B cell (primary cell): ENCODE data around the gene CORO2B. TPM values are rescaled to one million over a fixed set of nuclear protein-coding genes. Genes with fewer than 3 reads are reported as not detected.

Experiments
- ATAC-seq: fragments of 200-7000 bp; cut with Tn5 transposase; one replicate; pipeline ENCODE4 v1.10.0; 2021; ENCODE audit warnings: low read depth, mild to moderate bottlenecking, moderate number of reproducible peaks, moderate library complexity
- CTCF ChIA-PET: fragments of 350-600 bp; sonication (Branson Sonifier 250); formaldehyde crosslinking; loops from one replicate; lab custom pipeline; 2021; ENCODE audit warnings: antibody characterized with exemption, inconsistent platforms; lab: Charles Lee
- POLR2A ChIA-PET: fragments of 350-600 bp; sonication (Branson Sonifier 250); formaldehyde crosslinking; loops from one replicate; lab custom pipeline; 2021; ENCODE audit warnings: antibody characterized with exemption; lab: Charles Lee
- DNase-seq: peaks from one replicate; pipeline ENCODE4 v3.0.0; 2013
- H2AFZ ChIP-seq: 2 replicates; pipeline ENCODE4 v1.6.1; 2012; ENCODE audit warnings: mild to moderate bottlenecking, low read depth, low read length; ENCODE audit not compliant: insufficient read depth, poor library complexity, severe bottlenecking
- H3K27ac ChIP-seq, 2 donors: 1 replicate in 1 of 2; 2 replicates in 1 of 2; pipeline ENCODE4 v1.5.1; 2012 to 2013; ENCODE audit warnings: low read length in 2 of 2, mild to moderate bottlenecking in 2 of 2, moderate library complexity in 1 of 2
- H3K27me3 ChIP-seq, 4 experiments: fragments of 200-600 bp in 1 of 4; sonication (generic) in 1 of 4; replicated peaks in 1 of 4; 1 replicate in 2 of 4; 2 replicates in 2 of 4; pipeline versions ENCODE4 v1.6.1 to v1.7.0; 2013 to 2016; ENCODE audit warnings: low read length in 3 of 4, mild to moderate bottlenecking in 2 of 4, mixed read lengths in 1 of 4, moderate library complexity in 1 of 4; ENCODE audit not compliant: insufficient read depth in 4 of 4, control insufficient read depth in 3 of 4; ENCODE audit errors: control extremely low read depth in 1 of 4
- H3K36me3 ChIP-seq, 2 experiments: replicated peaks in 1 of 2; 1 replicate in 1 of 2; 2 replicates in 1 of 2; pipeline versions ENCODE4 v1.6.1 to v1.7.1; 2013; ENCODE audit warnings: low read length in 1 of 2; ENCODE audit not compliant: insufficient read depth in 2 of 2, control insufficient read depth in 1 of 2; ENCODE audit errors: control extremely low read depth in 1 of 2, extremely low read depth in 1 of 2
- H3K4me1 ChIP-seq, 2 donors: fragments of 200-600 bp in 1 of 2; sonication (generic) in 1 of 2; 1 replicate in 1 of 2; 2 replicates in 1 of 2; pipeline versions ENCODE4 v1.5.1 to v1.6.1; 2013 to 2017; ENCODE audit warnings: low read length in 2 of 2; ENCODE audit not compliant: control insufficient read depth in 2 of 2, insufficient read depth in 2 of 2
- H3K4me2 ChIP-seq: replicated peaks from 2 replicates; pipeline ENCODE3; 2012; ENCODE audit warnings: mild to moderate bottlenecking, low read depth, low read length; ENCODE audit not compliant: poor library complexity, severe bottlenecking
- H3K4me3 ChIP-seq, 5 experiments: fragments of 200-600 bp in 1 of 5; sonication (generic) in 1 of 5; 1 replicate in 3 of 5; 2 replicates in 2 of 5; pipeline versions ENCODE4 v1.5.1 to v1.7.0; 2011 to 2016; ENCODE audit warnings: low read length in 4 of 5, mild to moderate bottlenecking in 4 of 5, low read depth in 2 of 5, control low read depth in 1 of 5, moderate library complexity in 1 of 5; ENCODE audit not compliant: insufficient read depth in 1 of 5; ENCODE audit errors: control extremely low read depth in 1 of 5, extremely low read depth in 1 of 5
- H3K79me2 ChIP-seq: fragments of 200-600 bp; sonication (generic); one replicate; pipeline ENCODE4 v1.6.0; 2016; ENCODE audit warnings: low read length; ENCODE audit not compliant: control insufficient read depth, insufficient read depth
- H3K9ac ChIP-seq: fragments of 200-600 bp; sonication (generic); 2 replicates; pipeline ENCODE4 v1.6.1; 2017; ENCODE audit warnings: mild to moderate bottlenecking, low read length, moderate library complexity
- H3K9me3 ChIP-seq, 3 donors: one replicate each; pipeline versions ENCODE4 v1.6.1 to v1.7.1; 2013; ENCODE audit warnings: low read length in 2 of 3; ENCODE audit not compliant: control insufficient read depth in 2 of 3, insufficient read depth in 1 of 3; ENCODE audit errors: control extremely low read depth in 1 of 3
- H4K20me1 ChIP-seq: 2 replicates; pipeline ENCODE4 v1.6.0; 2012; ENCODE audit warnings: mild to moderate bottlenecking, low read length; ENCODE audit not compliant: insufficient read depth, control insufficient read depth, poor library complexity, severe bottlenecking
- H3K27ac Mint-ChIP-seq: one replicate; pipeline ENCODE4 v1.8.0; 2021; ENCODE audit warnings: mixed read lengths
- H3K27me3 Mint-ChIP-seq: one replicate; pipeline ENCODE4 v1.8.0; 2021; ENCODE audit warnings: mixed read lengths
- H3K4me1 Mint-ChIP-seq: one replicate; pipeline ENCODE4 v1.8.0; 2021; ENCODE audit warnings: mixed read lengths
- H3K4me3 Mint-ChIP-seq: one replicate; pipeline ENCODE4 v1.8.0; 2021; ENCODE audit warnings: mixed read lengths
- H3K9me3 Mint-ChIP-seq: one replicate; pipeline ENCODE4 v1.8.0; 2022; ENCODE audit warnings: mixed read lengths; ENCODE audit not compliant: insufficient read depth
- EZH2 ChIP-seq: IDR thresholded peaks from 2 replicates; pipeline ENCODE4 v1.6.1; 2012; ENCODE audit warnings: borderline replicate concordance, low read depth, mild to moderate bottlenecking, moderate library complexity, low read length; ENCODE audit not compliant: insufficient read depth, poor library complexity, severe bottlenecking
- WGBS: methylation state at CpG from one replicate; pipeline ENCODE4 v1.1.5; 2013; ENCODE audit warnings: missing lambda C conversion rate; ENCODE audit not compliant: insufficient coverage; 5-methylcytosine and 5-hydroxymethylcytosine counted together
- intact Hi-C: fragments of 100-400 bp; cut with micrococcal nuclease; formaldehyde crosslinking; loops from one replicate; pipeline ENCODE4 v1.10.0; 2022
- polyA plus RNA-seq: library from polyadenylated mRNA; depleted of rRNA; stranded (reverse); fragments of >200 nt; gene quantifications from 2 replicates; pipeline ENCODE4 v1.2.3, GENCODE V29; 2012
- total RNA-seq, 2 donors: library from RNA; stranded (reverse); fragments of 120-200 nt in 1 of 2; gene quantifications; 1 replicate in 1 of 2; 2 replicates in 1 of 2; pipeline versions ENCODE4 v1.2.3 to v1.2.4, GENCODE V29; 2013 to 2022
- TF ChIP-seq, protein P1 (sequence below): fragments of 200-600 bp; IDR thresholded peaks from one replicate; pipeline ENCODE4 v1.8.0; 2022; ENCODE audit warnings: antibody characterized with exemption, mild to moderate bottlenecking

CORO2B gene
- total and polyA plus RNA-seq, 2 donors (not counting 1 experiment from before 2014, with no cell fraction given): 9.5 to 11.3 TPM

DNA sequence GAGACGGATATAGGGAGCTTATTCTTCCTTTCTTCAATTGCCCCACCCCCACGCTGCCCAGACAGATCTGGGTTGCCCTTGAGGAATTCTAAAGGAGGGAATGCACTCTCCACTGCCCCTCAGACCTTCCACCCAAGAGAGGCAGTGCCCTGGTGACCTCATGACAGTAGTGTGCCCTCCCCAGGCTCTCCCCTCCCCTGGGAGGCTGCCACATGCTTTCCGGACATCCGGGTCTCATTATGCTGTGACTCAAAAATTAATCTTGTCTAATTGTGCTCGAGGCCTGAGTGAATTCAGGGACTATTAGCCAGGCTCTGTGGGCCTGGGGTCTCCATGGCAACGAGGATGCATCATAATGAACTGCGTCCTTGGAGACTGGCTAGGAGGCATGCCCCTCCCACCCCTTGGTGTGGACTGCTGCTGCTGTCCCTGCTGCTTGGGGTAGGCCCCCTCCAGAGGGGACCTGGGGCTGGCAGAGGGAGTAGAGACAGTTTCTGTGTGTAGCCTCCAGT, 20.8 kb downstream of the CORO2B start:
- Histone ChIP-seq H3K4me3 (no peak overlapping the region), H3K4me2 (no peak overlapping the region), H3K9ac (no peak overlapping the region), H3K79me2 (peaks cover 86% of the 10 kb centered on the region), H3K36me3 (no peaks in the 10 kb centered on the region), H3K4me1 (peaks cover 15 to 19% of the 10 kb centered on the region in 2 donors), H3K27me3 (no peaks in the 10 kb centered on the region), H4K20me1 (peaks cover 25% of the 10 kb centered on the region), H3K27ac (no peak overlapping the region), H3K9me3 (no peaks in the 10 kb centered on the region), H2AFZ (no peak overlapping the region)
- no peak for DNase-seq
- Mint-ChIP-seq H3K4me3 (no peak overlapping the region), H3K4me1 (peaks cover 32% of the 10 kb centered on the region), H3K27ac (no peak overlapping the region), H3K27me3 (no peaks in the 10 kb centered on the region), H3K9me3 (no peaks in the 10 kb centered on the region)
- TF ChIP-seq, protein P1, sequence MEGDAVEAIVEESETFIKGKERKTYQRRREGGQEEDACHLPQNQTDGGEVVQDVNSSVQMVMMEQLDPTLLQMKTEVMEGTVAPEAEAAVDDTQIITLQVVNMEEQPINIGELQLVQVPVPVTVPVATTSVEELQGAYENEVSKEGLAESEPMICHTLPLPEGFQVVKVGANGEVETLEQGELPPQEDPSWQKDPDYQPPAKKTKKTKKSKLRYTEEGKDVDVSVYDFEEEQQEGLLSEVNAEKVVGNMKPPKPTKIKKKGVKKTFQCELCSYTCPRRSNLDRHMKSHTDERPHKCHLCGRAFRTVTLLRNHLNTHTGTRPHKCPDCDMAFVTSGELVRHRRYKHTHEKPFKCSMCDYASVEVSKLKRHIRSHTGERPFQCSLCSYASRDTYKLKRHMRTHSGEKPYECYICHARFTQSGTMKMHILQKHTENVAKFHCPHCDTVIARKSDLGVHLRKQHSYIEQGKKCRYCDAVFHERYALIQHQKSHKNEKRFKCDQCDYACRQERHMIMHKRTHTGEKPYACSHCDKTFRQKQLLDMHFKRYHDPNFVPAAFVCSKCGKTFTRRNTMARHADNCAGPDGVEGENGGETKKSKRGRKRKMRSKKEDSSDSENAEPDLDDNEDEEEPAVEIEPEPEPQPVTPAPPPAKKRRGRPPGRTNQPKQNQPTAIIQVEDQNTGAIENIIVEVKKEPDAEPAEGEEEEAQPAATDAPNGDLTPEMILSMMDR: no peak
- TF ChIP-seq EZH2: no peak
- no peak for ATAC-seq
- 94% methylated on average over 7 of the region's 7 CpGs for WGBS
- ChIA-PET POLR2A (no interaction called here), CTCF (no interaction called here)
- intact Hi-C loops: no loop called here

DNA sequence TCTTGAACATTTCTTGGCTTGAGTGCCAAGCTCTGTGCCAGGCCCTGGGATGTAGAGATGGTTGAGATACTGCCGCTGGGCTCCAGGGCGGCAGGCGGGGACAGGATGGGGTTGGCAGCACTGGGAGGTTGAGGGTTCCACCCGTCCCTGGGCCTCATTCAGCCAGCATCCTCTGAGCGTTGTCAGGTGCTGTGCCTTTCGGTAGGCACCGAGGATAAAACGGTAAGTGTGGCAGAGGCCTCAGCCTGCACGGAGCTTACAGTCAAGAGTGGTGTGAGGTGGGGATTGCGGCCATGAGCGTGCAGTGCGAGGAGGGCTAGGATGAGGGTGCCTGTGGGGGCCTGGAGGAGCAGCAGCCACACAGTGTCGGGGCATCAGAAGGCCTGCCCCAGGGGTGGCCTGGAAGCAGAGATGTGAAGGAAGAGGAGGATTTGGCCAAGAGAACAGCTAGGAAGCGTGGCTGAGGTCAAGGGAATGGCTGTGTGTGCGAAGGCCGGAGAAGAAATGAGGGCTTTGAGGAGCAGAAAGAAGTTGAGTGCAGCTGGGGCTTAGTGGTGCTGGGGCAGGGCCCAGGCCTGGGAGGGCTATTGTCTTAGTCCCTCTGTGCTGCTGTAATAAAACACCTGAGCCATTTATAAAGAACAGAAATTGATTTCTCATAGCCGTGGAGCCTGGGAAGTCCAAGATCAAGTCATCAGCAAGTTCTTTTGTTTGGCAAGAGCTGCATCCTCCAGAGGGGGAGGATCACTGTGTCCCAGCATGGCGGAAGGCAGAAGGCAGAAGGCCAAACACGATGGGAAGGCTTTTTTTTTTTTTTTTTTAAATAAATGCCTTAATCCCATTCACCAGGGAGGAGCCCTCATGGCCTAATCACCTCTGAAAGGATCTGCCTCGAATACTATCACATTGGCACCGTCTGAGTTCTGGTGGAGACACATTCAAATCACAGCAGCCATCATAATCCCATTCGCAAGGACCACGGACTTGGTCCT, 22.7 kb downstream of the CORO2B start:
- Histone ChIP-seq H3K4me1 (peaks cover 10% of the 10 kb centered on the region in 2 donors), H3K4me3 (no peak overlapping the region), H3K9me3 (no peaks in the 10 kb centered on the region), H3K4me2 (no peak overlapping the region), H2AFZ (no peak overlapping the region), H3K79me2 (peaks cover 86% of the 10 kb centered on the region), H3K9ac (no peak overlapping the region), H4K20me1 (peaks cover 19% of the 10 kb centered on the region), H3K36me3 (no peaks in the 10 kb centered on the region), H3K27ac (no peak overlapping the region), H3K27me3 (no peaks in the 10 kb centered on the region)
- Mint-ChIP-seq H3K27me3 (no peaks in the 10 kb centered on the region), H3K9me3 (no peaks in the 10 kb centered on the region), H3K4me1 (peaks cover 26% of the 10 kb centered on the region), H3K27ac (peak overlapping the region; percentile 41), H3K4me3 (no peak overlapping the region)
- DNase-seq: no peak
- ChIA-PET CTCF (no interaction called here), POLR2A (no interaction called here)
- WGBS: 98% methylated on average over 14 of the region's 23 CpGs
- no peak for ATAC-seq
- intact Hi-C loops: no loop called here
- TF ChIP-seq, protein P1: no peak
- no peak for TF ChIP-seq EZH2
